ENCODE measurements around the gene FRS3.

GRCh38 chr6:41732149-41732548, 47.6 kb downstream of the FRS3 start:
- no peak for TF ChIP-seq POLR2A (IDR thresholded peaks at IDR 0.05)
- no peak for TF ChIP-seq POLR2AphosphoS5 (IDR thresholded peaks at IDR 0.05)
- TF ChIP-seq CTCF (IDR thresholded peaks at IDR 0.05), result no peak
